ENCODE results near the gene FOXA3. TPM values are rescaled to one million over a fixed set of nuclear protein-coding genes. Genes with fewer than 3 reads are reported as not detected.

The FOXA3 gene
- total RNA-seq, 2 experiments from 2014 or later = not detected

GRCh38 chr19:45822716-45823115, 41.4 kb upstream of the FOXA3 start:
- ChIA-PET CTCF (no interaction called here), POLR2A (no interaction called here)
- Mint-ChIP-seq H3K4me1 (no peaks in the 10 kb centered on the region), H3K36me3 (ENCODE audit: low read depth) (peaks cover 39% of the 10 kb centered on the region), H3K27me3 (no peaks in the 10 kb centered on the region), H3K9me3 (no peaks in the 10 kb centered on the region), H3K27ac (no peak overlapping the region), H3K4me3 (no peak overlapping the region)
- DNase-seq = no peak

GRCh38 chr19:45823182-45823581, 40.9 kb upstream of the FOXA3 start:
- no peaks in the 10 kb centered on the region for H3K9me3 Mint-ChIP-seq
- no peak for DNase-seq

GRCh38 chr19:45824041-45824471, 40.1 kb upstream of the FOXA3 start:
- ChIA-PET POLR2A (no interaction called here), CTCF (no interaction called here)
- Mint-ChIP-seq H3K27me3 (no peaks in the 10 kb centered on the region), H3K9me3 (no peaks in the 10 kb centered on the region), H3K4me3 (no peak overlapping the region), H3K4me1 (no peaks in the 10 kb centered on the region), H3K36me3 (ENCODE audit: low read depth) (peaks cover 51% of the 10 kb centered on the region), H3K27ac (no peak overlapping the region)
- no peak for DNase-seq

More at GRCh38 chr19:45823182-45823581, 40.9 kb upstream of the FOXA3 start:
- Mint-ChIP-seq H3K4me3 (no peak overlapping the region), H3K27me3 (no peaks in the 10 kb centered on the region), H3K36me3 (ENCODE audit: low read depth) (peaks cover 42% of the 10 kb centered on the region), H3K4me1 (no peaks in the 10 kb centered on the region), H3K27ac (no peak overlapping the region)
- CTCF ChIA-PET = no interaction called here
- POLR2A ChIA-PET = interaction anchor here (0.7 kb wide), 1 partner anchor 30 kb away, joined by 3 read pairs; no protein-coding TSS in a partner anchor

- H3K27me3 Mint-ChIP-seq = no peaks in the 10 kb centered on the region
These were observed 39.4 kb upstream of the FOXA3 start for GRCh38 chr19:45824531-45825262.

GRCh38 chr19:45825263-45825605, 38.9 kb upstream of the FOXA3 start:
- Mint-ChIP-seq H3K9me3 (no peaks in the 10 kb centered on the region), H3K27me3 (no peaks in the 10 kb centered on the region), H3K36me3 (ENCODE audit: low read depth) (peaks cover 55% of the 10 kb centered on the region), H3K4me1 (peaks cover 1% of the 10 kb centered on the region), H3K27ac (no peak overlapping the region), H3K4me3 (no peak overlapping the region)
- ChIA-PET CTCF (interaction anchor here (1.0 kb wide), 1 partner anchor 8 kb away, joined by 4 read pairs; no protein-coding TSS in a partner anchor), POLR2A (no interaction called here)
- DNase-seq = no peak

More at GRCh38 chr19:45824531-45825262, 39.4 kb upstream of the FOXA3 start:
- Mint-ChIP-seq H3K27ac (no peak overlapping the region), H3K4me1 (no peaks in the 10 kb centered on the region), H3K9me3 (no peaks in the 10 kb centered on the region), H3K4me3 (no peak overlapping the region), H3K36me3 (ENCODE audit: low read depth) (peaks cover 55% of the 10 kb centered on the region)
- POLR2A ChIA-PET = no interaction called here
- CTCF ChIA-PET = interaction anchor here (1.0 kb wide), 1 partner anchor 8 kb away, joined by 4 read pairs; no protein-coding TSS in a partner anchor
- DNase-seq = no peak

- no peaks in the 10 kb centered on the region for H3K27me3 Mint-ChIP-seq
- H3K4me3 Mint-ChIP-seq = no peak overlapping the region
- CTCF ChIA-PET = interaction anchor here (1.0 kb wide), 2 partner anchors 9 kb away, joined by 3 to 4 read pairs; no protein-coding TSS in a partner anchor
- H3K36me3 Mint-ChIP-seq (ENCODE audit: low read depth) = peaks cover 57% of the 10 kb centered on the region
- DNase-seq = no peak
- H3K27ac Mint-ChIP-seq = no peak overlapping the region
- POLR2A ChIA-PET = interaction anchor here (1.4 kb wide), 1 partner anchor 17 kb away, joined by 3 read pairs; no protein-coding TSS in a partner anchor
- peaks cover 3% of the 10 kb centered on the region for H3K4me1 Mint-ChIP-seq
- no peaks in the 10 kb centered on the region for H3K9me3 Mint-ChIP-seq
These were observed 37.9 kb upstream of the FOXA3 start for GRCh38 chr19:45825917-45826893.

GRCh38 chr19:45826934-45827333, 37.2 kb upstream of the FOXA3 start:
- H3K27ac Mint-ChIP-seq = no peak overlapping the region
- H3K4me3 Mint-ChIP-seq = no peak overlapping the region
- ChIA-PET POLR2A (interaction anchor here (1.4 kb wide), 1 partner anchor 16 kb away, joined by 3 read pairs; no protein-coding TSS in a partner anchor), CTCF (interaction anchor here (1.0 kb wide), 1 partner anchor 10 kb away, joined by 3 read pairs; no protein-coding TSS in a partner anchor)
- H3K36me3 Mint-ChIP-seq (ENCODE audit: low read depth) = peaks cover 61% of the 10 kb centered on the region
- peaks cover 3% of the 10 kb centered on the region for H3K4me1 Mint-ChIP-seq
- no peaks in the 10 kb centered on the region for H3K27me3 Mint-ChIP-seq
- H3K9me3 Mint-ChIP-seq = no peaks in the 10 kb centered on the region
- no peak for DNase-seq

- ChIA-PET CTCF (no interaction called here), POLR2A (no interaction called here)
- H3K9me3 Mint-ChIP-seq = no peaks in the 10 kb centered on the region
- H3K36me3 Mint-ChIP-seq (ENCODE audit: low read depth) = peaks cover 67% of the 10 kb centered on the region
- peaks cover 3% of the 10 kb centered on the region for H3K4me1 Mint-ChIP-seq
- H3K27ac Mint-ChIP-seq = no peak overlapping the region
- H3K27me3 Mint-ChIP-seq = no peaks in the 10 kb centered on the region
- no peak for DNase-seq
- no peak overlapping the region for H3K4me3 Mint-ChIP-seq
These were observed 36.5 kb upstream of the FOXA3 start for GRCh38 chr19:45827459-45828093.

GRCh38 chr19:45828523-45828922, 35.6 kb upstream of the FOXA3 start:
- POLR2A ChIA-PET = interaction anchor here (0.7 kb wide), 1 partner anchor 102 kb away, joined by 3 read pairs; no protein-coding TSS in a partner anchor
- Mint-ChIP-seq H3K36me3 (ENCODE audit: low read depth) (peaks cover 64% of the 10 kb centered on the region), H3K27ac (no peak overlapping the region), H3K9me3 (no peaks in the 10 kb centered on the region), H3K4me1 (peaks cover 3% of the 10 kb centered on the region), H3K4me3 (no peak overlapping the region), H3K27me3 (no peaks in the 10 kb centered on the region)
- CTCF ChIA-PET = no interaction called here
- no peak for DNase-seq

- Mint-ChIP-seq H3K4me3 (no peak overlapping the region), H3K27ac (no peak overlapping the region), H3K27me3 (no peaks in the 10 kb centered on the region), H3K36me3 (ENCODE audit: low read depth) (peaks cover 62% of the 10 kb centered on the region), H3K9me3 (no peaks in the 10 kb centered on the region), H3K4me1 (peaks cover 3% of the 10 kb centered on the region)
- POLR2A ChIA-PET = no interaction called here
- DNase-seq = no peak
- CTCF ChIA-PET = no interaction called here
These were observed 35.2 kb upstream of the FOXA3 start for GRCh38 chr19:45828945-45829344.

GRCh38 chr19:45834970-45835369, 29.2 kb upstream of the FOXA3 start:
- ChIA-PET CTCF (interaction anchor here (0.9 to 1.7 kb wide), 2 partner anchors 18 to 36 kb away, joined by 5 to 8 read pairs; no protein-coding TSS in a partner anchor), POLR2A (interaction anchor here (1.0 kb wide), 1 partner anchor 65 kb away, joined by 3 read pairs; the partner anchor contains the start of gene SIX5)
- Mint-ChIP-seq H3K36me3 (ENCODE audit: low read depth) (peaks cover 65% of the 10 kb centered on the region), H3K27ac (no peak overlapping the region), H3K4me1 (peaks cover 3% of the 10 kb centered on the region), H3K4me3 (no peak overlapping the region), H3K27me3 (no peaks in the 10 kb centered on the region), H3K9me3 (no peaks in the 10 kb centered on the region)
- DNase-seq = no peak

GRCh38 chr19:45842198-45842597, 21.9 kb upstream of the FOXA3 start:
- Mint-ChIP-seq H3K4me3 (no peak overlapping the region), H3K36me3 (ENCODE audit: low read depth) (peaks cover 80% of the 10 kb centered on the region), H3K27me3 (no peaks in the 10 kb centered on the region), H3K4me1 (no peaks in the 10 kb centered on the region), H3K9me3 (no peaks in the 10 kb centered on the region), H3K27ac (no peak overlapping the region)
- no peak for DNase-seq
- POLR2A ChIA-PET = interaction anchor here (0.7 to 1.3 kb wide), 2 partner anchors 16 to 21 kb away, joined by 3 read pairs; partner anchors contain the start of gene SYMPK
- CTCF ChIA-PET = interaction anchor here (0.6 to 2.0 kb wide), 2 partner anchors 25 to 73 kb away, joined by 3 to 7 read pairs; partner anchors contain the start of gene SIX5
